Mucosa of gallbladder (tissue), 1 donor: Measurements from ENCODE around the gene WDR5. TPM values are rescaled to one million over a fixed set of nuclear protein-coding genes. Genes with fewer than 3 reads are reported as not detected.

ENCODE experiments used
- DNase-seq: peaks from one replicate; pipeline ENCODE4 v3.0.0-alpha.2; 2020; ENCODE audit warnings: low spot score
- total RNA-seq: library from RNA; stranded (reverse); gene quantifications from one replicate; pipeline ENCODE4 v1.2.1, GENCODE V29; 2021
- donor health status: DM: no; HTN: no; CAD: no.

Gene WDR5
- total RNA-seq, 1 donor from 2014 or later: 27.5 TPM

DNA sequence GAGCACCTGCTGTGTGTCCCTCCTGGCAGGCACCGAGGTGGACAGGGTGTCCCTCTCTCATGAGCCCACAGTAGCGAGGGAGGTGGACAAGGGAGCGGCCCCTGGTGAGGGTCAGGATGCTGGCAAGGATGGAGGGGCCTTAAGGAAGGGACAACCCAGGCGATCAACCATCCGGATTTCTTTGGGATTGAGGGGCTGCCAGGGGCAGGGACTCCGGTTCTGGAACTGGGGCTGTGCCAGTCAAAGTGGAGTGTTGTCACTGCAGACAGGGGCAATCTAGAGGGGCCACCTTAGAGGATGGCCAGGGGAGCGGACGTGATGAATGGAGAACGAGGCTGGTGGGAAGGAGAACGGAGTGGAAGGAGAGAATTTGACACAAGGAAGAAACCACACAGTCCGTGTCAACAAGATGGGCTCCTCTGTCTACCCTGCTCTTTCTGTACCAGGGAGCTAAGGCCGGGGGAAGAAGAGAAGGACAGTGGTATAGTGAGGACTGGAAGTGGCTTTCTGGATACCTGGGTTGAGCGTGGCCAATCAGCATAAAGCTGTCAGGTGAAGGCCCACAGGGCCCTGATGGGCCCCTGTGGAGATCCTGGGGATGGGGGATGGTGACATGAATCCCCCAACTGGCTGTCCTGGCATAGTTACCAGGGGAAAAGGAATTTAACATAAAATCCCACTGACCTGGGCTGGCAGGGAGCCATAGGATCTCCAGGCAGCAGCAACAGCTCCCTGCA is 4.2 kb upstream of the WDR5 start:
- DNase-seq: no peak

DNA sequence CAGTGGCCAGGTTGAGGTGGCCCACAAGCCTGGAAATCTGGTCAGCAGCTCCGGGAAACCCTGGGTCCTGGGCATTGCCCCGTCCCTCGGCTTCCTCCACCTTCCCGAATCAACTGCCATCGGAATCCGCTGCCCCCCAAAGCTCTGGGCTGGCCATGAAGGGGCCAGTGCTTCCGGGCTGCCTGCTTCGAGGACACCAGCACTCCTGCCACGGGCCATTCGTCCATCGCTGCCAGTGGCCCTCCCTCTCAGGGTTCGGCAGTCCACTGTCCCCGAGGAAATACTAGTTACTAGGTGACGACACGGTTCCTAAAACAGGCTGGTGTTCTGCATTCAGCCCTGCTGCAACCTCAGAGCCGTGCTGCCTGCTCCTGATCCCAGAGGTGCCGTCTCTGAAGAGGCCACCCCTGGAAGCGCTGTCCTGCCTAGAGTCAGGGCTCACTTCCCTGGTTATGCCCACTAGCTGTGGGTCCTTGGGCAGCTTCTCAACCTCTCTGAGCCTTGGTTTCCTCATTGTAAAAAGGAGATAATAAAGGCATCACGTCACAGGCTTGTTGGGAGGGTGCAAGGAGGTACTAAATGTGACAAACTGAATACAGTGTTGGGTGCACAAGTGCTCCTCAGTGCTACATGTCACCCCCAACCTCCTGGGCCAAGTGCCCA is 3.5 kb upstream of the WDR5 start:
- DNase-seq: no peak

DNA sequence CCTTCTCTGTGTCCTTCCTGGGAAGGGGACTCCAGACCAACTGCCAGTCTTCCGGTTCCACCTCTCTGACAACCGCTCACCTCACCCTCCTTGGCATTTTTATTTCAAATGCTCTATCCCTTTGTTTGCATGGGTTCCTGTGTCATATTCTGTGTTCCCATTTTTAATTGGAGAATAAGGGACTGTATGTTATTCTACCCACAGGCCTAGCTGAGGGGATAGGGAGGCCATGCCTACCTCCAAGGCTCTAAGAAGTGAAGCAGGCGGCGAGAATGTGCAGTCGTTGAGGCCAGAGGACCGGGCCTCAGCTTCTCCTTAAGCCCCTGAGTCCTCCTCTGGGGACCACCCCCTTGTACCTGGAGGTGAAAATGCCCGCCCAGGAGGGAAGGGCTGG is 936 bp upstream of the WDR5 start:
- no peak for DNase-seq

DNA sequence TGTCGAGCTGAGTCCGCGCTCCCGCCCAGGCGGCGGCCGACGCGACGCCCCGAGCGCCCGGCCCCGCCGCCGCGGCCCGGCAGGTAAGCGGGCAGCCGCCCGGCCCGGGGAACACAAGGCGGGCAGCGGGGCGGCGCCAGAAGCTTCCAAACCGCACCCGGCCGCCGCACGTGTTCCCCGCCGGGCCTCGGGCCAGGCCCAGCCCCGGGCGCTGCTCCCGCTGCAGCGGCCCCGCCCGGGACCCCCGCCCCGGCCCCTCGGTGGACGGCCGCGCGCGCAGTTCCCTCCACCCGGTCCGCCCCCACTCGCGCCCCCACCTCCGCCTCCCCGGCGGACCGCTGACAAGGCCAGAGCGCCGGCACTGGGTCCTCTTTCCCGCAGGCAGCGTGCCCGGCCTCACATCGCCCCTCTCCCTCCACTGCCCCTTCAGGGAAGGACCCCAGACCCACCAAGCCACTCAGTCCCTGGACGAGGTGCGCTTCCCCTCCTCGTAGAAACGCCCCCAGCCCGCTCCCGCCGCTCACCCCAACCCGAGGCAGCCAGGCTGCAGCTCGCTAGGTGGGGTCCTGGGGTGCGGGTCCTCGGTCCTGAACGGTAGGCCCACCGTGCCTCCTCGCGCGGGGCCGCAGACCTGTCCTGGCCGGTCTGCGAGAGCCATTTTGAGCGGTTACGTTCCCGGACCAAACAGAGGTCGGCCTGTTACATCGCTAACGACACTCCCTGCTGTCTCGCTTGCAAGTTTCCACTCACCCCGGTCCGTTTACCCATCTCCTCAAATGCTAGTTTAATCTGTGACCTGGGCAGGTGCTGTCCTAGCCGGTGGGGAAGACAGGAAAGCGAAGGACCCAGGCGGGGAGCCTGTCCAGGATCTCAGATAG is 475 bp downstream of the WDR5 start:
- DNase-seq: no peak

DNA sequence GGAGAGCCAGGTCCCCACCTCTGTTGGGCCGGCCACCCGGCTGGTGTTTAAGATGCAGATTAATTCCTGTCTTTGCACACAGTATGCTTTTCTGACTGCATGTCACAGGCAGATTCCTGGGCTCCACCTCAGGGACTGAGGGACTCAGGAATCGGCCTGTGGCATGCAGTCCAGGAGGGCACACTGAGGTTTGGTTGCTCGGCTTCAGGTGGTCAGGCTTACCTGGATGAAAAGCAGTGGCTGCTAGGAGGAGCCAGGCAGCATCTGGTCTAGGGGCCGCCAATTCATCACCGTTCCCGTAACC is 1.1 kb downstream of the WDR5 start:
- no peak for DNase-seq

DNA sequence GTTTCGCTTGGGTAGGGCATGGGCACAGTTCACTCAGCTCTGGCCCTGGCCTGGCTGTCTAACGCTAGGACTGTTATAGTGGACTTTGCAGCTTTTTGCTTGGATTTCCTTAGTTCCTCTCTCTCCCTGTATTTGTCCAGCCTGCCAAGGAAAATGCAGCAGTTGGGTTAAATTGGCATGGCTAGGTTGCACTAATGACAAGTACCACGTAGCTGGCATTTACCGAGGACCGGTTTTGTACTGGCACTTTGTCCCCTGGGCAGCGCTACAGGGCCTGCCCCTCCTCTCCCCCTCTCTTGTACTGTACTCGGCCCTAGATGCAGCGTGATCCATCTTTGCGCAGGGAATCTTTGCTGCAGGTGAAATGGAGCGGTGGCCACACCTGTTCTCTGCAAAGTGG is 2.4 kb downstream of the WDR5 start:
- no peak for DNase-seq

DNA sequence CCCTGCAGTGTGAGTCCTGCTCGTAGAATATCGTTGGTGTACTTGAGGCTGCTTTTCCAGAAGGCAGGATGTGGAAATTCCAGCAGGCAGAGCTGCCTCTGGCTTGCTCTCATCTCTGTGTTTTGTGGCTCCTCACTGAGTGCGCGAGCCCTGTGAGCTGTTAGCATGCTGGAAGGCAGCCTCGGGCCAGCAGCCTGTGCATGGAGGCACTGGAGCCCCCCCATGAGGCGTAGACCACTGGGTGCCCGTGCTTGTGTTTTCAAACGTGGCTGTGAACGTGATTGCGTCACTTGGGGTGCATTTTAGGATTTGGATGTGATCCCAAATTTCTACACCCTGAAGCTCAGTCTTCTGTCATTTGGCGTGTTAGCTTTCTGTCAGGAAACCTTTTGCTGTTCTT is 3.2 kb downstream of the WDR5 start:
- DNase-seq: no peak

DNA sequence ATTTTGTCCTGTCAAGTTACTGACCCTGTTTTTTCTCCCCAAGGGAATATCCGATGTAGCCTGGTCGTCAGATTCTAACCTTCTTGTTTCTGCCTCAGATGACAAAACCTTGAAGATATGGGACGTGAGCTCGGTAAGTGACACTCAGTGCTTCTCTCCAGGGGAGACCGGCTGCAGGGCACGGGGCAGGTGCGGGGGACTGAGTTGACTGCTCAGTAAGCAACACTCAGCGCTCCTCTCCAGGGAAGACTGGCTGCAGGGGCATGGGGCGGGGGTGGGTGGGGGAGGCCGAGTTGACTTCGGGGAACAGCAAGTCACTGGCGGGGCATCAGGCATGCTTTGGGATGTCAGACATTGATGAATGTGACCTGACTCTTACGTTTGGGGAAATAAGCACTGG is 6.0 kb downstream of the WDR5 start:
- DNase-seq: no peak

DNA sequence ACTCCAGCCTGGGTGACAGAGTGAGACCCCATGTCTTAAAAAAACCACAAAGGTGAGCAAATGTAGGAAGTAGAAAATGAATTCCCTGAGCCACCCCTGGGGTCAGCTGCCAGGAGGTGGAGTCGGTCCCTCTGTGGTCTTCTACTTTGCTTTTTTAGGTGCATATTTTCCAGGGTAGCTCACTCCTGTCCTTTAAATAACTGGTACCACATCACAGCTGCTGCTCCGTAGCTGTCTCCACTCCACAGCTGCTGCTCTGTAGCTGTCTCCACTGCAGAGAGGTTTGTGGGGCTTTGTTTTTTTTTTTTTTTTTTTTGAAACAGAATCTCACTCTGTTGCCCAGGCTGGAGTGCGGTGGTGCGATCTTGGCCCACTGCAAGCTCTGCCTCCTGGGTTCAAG is 8.9 kb downstream of the WDR5 start:
- DNase-seq: no peak

DNA sequence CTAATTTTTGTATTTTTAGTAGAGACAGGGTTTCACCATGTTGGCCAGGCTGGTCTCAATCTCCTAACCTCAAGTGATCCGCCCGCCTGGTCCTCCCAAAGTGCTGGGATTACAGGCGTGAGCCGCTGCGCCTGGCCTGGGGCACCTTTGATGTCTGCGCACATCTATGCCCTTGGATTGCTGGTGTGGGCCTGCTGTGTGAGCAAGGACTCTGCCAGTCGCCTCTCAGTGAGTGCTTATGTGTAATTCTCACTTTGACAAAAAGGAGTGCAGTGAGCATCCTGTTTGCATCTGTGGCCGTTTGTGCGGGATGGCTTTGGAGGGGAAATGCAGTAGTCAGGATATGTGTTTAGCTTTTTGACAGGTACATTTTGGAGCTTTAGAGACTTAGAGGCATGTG is 9.4 kb downstream of the WDR5 start:
- no peak for DNase-seq

DNA sequence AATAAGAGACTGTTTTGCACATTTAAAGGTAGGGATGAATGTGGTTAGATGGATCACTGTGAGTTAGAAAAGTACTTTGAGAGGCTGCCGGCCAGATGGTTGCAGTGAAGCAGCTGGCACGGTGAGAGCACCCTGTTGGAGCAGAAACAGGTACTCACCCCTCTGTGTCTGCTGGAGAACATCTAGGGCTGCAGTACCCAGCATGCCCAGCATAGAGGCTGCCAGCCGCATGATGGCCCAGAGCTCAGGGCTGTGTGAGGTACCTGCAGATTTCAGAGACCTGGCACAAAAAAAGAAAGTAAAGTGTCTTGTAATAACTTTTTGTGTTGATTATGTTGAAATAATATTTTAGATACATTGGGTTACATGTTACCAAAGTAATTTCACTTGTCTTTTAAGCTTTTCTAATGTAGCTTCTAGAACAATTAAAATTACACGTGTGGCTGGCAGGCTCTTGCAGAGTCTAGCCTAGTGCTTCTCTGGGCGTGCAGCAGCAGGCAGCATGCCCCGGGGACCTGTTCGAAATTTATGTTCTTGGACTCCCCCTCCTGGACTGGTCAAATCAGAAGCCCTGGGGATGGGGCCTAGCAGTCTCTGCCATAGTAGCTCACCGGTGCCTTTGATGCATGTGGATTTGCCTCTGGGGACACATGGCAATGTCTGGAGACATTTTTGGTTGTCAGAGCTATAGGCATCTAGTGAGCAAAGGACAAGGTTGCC is 11.1 kb downstream of the WDR5 start:
- no peak for DNase-seq

DNA sequence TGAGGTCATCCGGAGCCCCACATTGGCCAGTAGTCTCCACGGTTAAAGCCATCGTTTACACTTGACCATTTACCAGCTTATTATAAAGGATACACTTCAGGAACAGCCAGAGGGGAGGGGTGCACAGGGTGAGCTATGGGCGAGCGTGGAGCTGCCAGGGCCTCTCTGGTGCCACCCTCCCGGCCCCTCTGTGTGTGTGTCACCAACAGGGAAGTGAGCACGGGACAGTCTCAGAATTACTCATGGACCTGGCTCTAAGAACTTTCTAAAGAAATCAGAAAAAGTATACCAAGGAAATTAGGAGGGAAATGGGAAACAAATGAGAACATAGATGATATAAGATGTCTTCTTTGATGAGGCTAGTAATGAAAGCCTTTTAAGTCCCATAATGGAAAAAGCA is 13.5 kb downstream of the WDR5 start:
- no peak for DNase-seq

DNA sequence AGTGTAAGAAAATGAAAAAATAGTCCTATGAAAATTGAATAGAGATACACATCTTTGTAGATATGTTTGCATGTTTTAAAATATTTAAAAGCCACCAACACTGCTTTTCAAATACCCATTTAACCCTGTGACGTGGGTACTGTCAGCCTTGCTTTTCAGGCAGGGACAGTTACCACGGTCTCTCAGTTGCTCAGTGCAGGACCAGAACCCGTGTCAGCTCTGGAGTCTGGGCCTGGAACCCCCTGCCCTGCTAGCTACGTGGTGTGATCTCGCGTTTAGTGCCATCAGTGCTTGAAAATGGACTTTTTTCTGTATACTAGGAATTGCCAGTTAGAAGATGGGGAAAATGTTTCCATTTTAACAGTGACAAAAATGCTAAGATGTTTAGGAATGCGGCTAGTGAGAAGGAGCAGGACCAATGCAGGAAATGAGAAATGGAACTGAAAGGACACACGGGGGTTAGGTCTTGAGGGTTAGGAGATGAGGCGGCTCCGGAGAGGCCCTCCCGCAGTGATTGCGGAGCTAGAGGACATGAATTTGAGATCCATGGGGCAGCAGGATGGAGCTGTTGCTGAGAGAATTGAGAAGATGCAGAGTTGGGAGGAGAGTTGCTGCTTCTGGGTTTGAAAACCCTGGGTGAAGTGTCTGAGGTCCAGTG is 14.8 kb downstream of the WDR5 start:
- no peak for DNase-seq

DNA sequence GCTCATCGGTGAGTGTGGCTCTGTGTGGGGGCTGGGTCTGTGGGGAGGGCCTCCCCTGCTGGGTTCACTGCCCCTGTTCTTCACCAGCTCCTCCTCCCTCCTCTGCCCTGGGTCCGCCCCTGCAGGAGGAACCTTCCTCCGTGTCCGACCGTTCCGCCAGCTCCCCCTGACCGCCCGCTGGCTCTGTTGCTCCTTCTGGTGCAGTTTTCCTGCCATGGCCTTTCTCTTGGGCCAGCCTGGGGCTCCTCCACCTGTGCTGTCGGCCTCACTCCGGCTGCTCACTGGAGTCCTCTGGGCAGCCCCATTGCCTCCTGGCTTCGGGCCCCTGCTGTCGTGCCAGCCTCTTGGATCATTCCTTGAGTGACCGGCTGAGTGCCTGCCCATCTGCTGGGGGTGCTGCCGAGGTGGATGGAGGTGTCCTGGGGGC is 16.2 kb downstream of the WDR5 start:
- no peak for DNase-seq

DNA sequence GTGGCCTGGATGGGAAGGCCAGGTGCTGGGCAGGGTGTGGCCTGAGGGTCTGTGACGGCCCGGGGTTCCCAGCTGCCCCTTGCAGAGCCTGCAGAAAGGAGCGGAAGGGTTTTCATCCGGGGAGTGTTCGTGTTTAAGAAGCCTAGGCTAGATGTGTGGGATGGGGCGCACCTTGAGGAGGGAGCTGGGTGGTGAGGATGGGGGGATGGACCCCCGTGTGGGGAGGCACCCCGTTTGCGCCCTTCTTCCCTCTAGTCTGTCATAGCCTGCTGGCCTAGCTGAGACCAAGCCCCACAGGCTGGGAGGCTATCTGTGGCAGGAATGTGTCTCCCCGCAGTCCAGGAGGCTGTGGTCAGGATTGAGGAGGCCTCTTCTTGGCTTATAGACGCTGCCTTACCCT is 16.6 kb downstream of the WDR5 start:
- no peak for DNase-seq

DNA sequence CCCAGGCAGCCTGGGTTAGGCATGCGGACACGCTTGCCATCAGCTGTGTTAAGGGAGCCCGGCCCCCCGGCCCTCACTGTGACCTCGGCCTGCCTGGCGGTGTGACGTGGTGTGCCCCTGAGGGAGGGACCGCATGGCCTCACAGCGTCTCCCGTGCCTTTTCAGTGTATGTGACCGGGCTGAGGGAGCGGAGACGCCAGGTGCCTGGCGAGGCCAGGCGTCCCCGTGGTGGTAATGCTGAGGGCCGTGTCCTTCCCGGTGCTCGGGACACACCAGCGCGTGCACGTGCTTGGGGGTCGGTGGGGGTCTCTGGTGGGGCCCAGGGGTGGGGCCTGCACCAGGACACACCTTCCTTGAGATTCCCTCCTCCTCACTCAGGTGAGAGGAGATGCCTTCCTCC is 17.6 kb downstream of the WDR5 start:
- DNase-seq: no peak

DNA sequence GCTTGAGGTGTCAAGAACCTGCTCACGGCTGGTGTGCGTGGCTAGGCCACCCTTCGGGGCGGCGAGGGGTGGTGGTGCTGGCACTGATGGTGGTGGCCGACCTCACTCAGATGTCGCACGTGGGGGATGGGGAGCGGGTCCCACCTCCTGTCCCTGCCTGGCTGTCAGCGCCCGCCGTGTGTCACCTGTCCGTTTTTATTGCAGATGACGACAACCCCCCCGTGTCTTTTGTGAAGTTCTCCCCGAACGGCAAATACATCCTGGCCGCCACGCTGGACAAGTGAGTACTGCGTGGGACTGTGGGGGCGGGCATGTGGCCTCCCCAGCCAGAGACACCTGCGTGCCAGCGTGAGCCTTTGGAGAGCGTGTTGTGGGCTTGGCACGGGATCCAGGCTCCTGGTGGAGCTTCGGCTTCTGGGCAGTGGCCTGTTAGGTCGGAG is 18.4 kb downstream of the WDR5 start:
- DNase-seq: no peak

DNA sequence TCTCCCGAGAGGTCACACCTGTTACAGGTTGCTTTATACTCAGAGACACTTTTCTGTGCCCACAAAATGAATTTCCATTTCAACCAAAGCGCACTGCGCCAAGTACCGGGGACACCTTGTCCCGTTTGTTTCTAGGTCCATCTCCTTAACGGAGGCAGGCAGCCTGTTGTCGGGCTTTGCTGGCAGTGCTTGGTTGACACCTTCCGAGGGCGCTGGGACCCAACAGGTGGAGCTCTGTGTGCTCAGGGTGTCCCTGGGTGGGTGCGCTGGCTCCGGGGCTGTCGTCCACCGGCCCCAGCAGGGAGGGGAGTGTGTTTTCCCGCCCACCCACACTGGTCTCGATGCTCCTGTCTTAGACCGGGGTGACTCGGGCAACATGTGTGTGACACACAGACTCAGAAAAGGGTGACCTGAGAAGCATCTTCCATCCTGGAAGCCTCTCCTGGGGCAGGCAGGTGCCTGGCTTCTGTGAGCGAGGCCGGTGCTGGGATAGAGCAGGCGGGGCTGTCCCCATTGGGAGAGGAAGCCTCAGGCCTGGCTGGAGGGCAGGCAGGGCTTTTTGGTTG is 20.0 kb downstream of the WDR5 start:
- DNase-seq: no peak

DNA sequence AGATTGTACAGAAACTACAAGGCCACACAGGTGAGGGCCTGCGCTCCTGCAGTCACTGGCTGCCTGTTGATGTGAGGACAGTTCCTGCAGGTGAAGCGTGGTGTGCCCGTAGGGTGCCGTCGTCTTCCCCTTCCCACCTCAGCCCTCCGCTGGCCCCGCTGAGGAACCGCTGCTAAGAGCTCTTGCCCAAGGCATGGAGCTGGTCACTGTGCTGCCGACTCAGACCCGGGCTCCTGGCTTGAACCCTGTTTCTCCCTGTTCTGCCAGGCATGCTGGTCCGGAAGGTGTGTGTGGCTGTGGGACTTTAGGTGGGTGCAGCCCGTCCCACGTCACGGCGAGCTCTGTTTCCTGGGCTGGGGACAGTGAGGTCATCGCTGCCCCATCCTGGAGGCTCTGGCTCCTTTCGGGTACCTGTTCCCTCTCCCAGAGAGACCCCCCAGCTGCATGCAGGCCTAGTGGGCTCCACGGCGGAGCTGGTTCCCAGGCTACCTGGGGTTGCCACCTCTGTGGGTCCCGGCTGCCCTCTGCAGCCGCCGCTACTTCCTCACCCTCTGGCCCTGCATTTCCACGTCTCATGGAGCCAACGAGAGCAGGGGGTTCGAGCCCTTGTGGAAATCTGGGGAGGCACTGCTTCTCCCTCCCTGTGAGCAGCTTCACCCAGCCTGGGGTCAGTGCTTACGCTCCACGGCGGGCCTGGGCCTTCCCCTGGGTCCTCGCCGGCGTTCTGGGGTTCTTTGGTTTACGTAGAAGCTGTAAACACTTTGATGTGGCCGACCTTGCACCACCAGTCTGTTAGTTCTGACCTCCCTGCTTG is 20.9 kb downstream of the WDR5 start:
- DNase-seq: no peak

DNA sequence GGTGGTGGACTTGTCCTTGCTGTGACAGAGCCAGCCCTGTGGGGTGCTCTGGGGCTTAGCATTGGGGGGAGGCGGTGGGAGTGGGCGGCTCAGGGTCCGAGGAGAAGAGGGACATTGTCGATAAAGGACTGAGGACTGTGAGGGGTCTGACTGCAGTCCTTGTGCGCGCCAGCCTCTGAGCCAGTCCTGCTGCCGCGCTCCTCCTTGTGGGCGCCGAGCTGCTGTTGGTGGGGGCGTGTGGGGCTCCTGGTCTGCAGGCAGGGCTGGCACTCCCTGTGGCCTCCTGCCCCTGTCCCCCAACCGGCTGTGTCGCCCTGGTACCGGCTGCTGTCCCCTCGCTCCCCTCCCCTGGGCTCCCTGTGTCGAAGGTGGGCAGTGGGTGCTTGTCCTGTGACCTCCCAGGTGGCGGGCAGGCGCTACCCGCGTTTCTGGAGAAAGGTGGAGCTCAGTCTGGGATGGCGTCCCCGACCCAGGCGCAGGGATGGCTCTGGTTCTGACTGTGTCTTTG is 21.6 kb downstream of the WDR5 start:
- no peak for DNase-seq
